GM21423 (cell line): ENCODE data around the gene TMPRSS4.

Experiments
- ATAC-seq: cut with Tn5 transposase; IDR thresholded peaks from one replicate; pipeline ENCODE4 v1.9.1; 2021; ENCODE audit warnings: mild to moderate bottlenecking, moderate library complexity; ENCODE audit not compliant: unreplicated experiment

The TMPRSS4 gene

GRCh38 chr11:118170882-118171268 is 94.0 kb downstream of the TMPRSS4 start:
- no peak for ATAC-seq
